Activated naive CD8-positive, alpha-beta T cell treated with anti-CD3 and anti-CD28 coated beads, Interleukin-2, amount 50 U/mL, for 24 hours (primary cell): ENCODE measurements around the gene CALCOCO2.
"Not testable (repeated sequence)": the region's sequence is repeated elsewhere in the genome, so short reads cannot be mapped to it uniquely, and the experiment has no call there.

Experiments
- ATAC-seq: fragments of 150-1000 bp; cut with Tn5 transposase; one replicate; pipeline ENCODE4 v1.10.0; 2021
- DNase-seq: peaks from one replicate; pipeline ENCODE4 v3.0.0; 2021
- H3K27ac Mint-ChIP-seq: one replicate; pipeline ENCODE4 v1.8.0; 2021; ENCODE audit warnings: mild to moderate bottlenecking, mixed read lengths
- H3K27me3 Mint-ChIP-seq: one replicate; pipeline ENCODE4 v1.8.0; 2021; ENCODE audit warnings: mixed read lengths
- H3K36me3 Mint-ChIP-seq: one replicate; pipeline ENCODE4 v1.8.0; 2021; ENCODE audit warnings: low read depth, mixed read lengths
- H3K4me1 Mint-ChIP-seq: one replicate; pipeline ENCODE4 v1.8.0; 2021; ENCODE audit warnings: mixed read lengths
- H3K4me3 Mint-ChIP-seq: one replicate; pipeline ENCODE4 v1.8.0; 2021; ENCODE audit warnings: mild to moderate bottlenecking, moderate library complexity, mixed read lengths
- H3K9me3 Mint-ChIP-seq: one replicate; pipeline ENCODE4 v1.8.0; 2021; ENCODE audit warnings: mixed read lengths

Gene CALCOCO2

GRCh38 chr17:48815311-48815710, 15.5 kb upstream of the CALCOCO2 start:
- no peak for DNase-seq
- H3K4me3 Mint-ChIP-seq, result no peak overlapping the region
- no peak for ATAC-seq
- H3K27me3 Mint-ChIP-seq, result peaks cover 52% of the 10 kb centered on the region
- H3K27ac Mint-ChIP-seq, result no peak overlapping the region
- peaks cover 15% of the 10 kb centered on the region for H3K4me1 Mint-ChIP-seq
- no peaks in the 10 kb centered on the region for H3K36me3 Mint-ChIP-seq
- H3K9me3 Mint-ChIP-seq, result no peaks in the 10 kb centered on the region

- no peaks in the 10 kb centered on the region for H3K9me3 Mint-ChIP-seq
- DNase-seq (no peak), ATAC-seq (no peak)
- peak overlapping the region; percentile 68 for H3K4me3 Mint-ChIP-seq
- H3K27ac Mint-ChIP-seq, result no peak overlapping the region
- peaks cover 58% of the 10 kb centered on the region for H3K27me3 Mint-ChIP-seq
- H3K36me3 Mint-ChIP-seq, result no peaks in the 10 kb centered on the region
- H3K4me1 Mint-ChIP-seq, result peaks cover 15% of the 10 kb centered on the region
Observed at GRCh38 chr17:48816438-48816773, 14.4 kb upstream of the CALCOCO2 start.

- no peak within 1 kb of the TSS for H3K27ac Mint-ChIP-seq
- peaks cover 58% of the 10 kb centered on the region for H3K27me3 Mint-ChIP-seq
- H3K36me3 Mint-ChIP-seq, result no peaks in the 10 kb centered on the region
- peak; percentile 65 for DNase-seq
- H3K9me3 Mint-ChIP-seq, result no peaks in the 10 kb centered on the region
- H3K4me3 Mint-ChIP-seq, result peak within 1 kb of the TSS; percentile 68
- peak; percentile 90 for ATAC-seq
- peaks cover 15% of the 10 kb centered on the region for H3K4me1 Mint-ChIP-seq
Observed at GRCh38 chr17:48816774-48817590, 13.9 kb upstream of the CALCOCO2 start, which contains the start of gene TTLL6. Gene TTLL6 (minus strand): TSS chr17:48817229. CDS start chr17:48817072, 157 bp downstream.

GRCh38 chr17:48818361-48818841, 12.4 kb upstream of the CALCOCO2 start:
- no peaks in the 10 kb centered on the region for H3K36me3 Mint-ChIP-seq
- H3K27ac Mint-ChIP-seq, result no peak overlapping the region
- no peak overlapping the region for H3K4me3 Mint-ChIP-seq
- no peaks in the 10 kb centered on the region for H3K9me3 Mint-ChIP-seq
- H3K4me1 Mint-ChIP-seq, result peaks cover 15% of the 10 kb centered on the region
- DNase-seq, result no peak
- ATAC-seq, result no peak
- peaks cover 62% of the 10 kb centered on the region for H3K27me3 Mint-ChIP-seq

- ATAC-seq (no peak), DNase-seq (no peak)
- Mint-ChIP-seq H3K27me3 (peaks cover 57% of the 10 kb centered on the region), H3K4me1 (peaks cover 14% of the 10 kb centered on the region), H3K27ac (no peak overlapping the region), H3K4me3 (no peak overlapping the region), H3K9me3 (no peaks in the 10 kb centered on the region), H3K36me3 (no peaks in the 10 kb centered on the region)
Observed at GRCh38 chr17:48819466-48819865, 11.4 kb upstream of the CALCOCO2 start.

GRCh38 chr17:48820936-48821335, 9.9 kb upstream of the CALCOCO2 start:
- not testable (repeated sequence) for H3K9me3 Mint-ChIP-seq, H3K4me1 Mint-ChIP-seq, H3K36me3 Mint-ChIP-seq, H3K27ac Mint-ChIP-seq, H3K4me3 Mint-ChIP-seq, DNase-seq, ATAC-seq
- peaks cover 44% of the 10 kb centered on the region for H3K27me3 Mint-ChIP-seq

- H3K4me1 Mint-ChIP-seq, result peaks cover 13% of the 10 kb centered on the region
- H3K27me3 Mint-ChIP-seq, result peaks cover 17% of the 10 kb centered on the region
- no peaks in the 10 kb centered on the region for H3K36me3 Mint-ChIP-seq
- H3K9me3 Mint-ChIP-seq, result no peaks in the 10 kb centered on the region
- DNase-seq (no peak), ATAC-seq (no peak)
- H3K4me3 Mint-ChIP-seq, result no peak overlapping the region
- H3K27ac Mint-ChIP-seq, result no peak overlapping the region
Observed at GRCh38 chr17:48825446-48826381, 5.1 kb upstream of the CALCOCO2 start.

- no peak for DNase-seq
- peak overlapping the region; percentile 95 for H3K27ac Mint-ChIP-seq
- peaks cover 67% of the 10 kb centered on the region for H3K4me1 Mint-ChIP-seq
- H3K4me3 Mint-ChIP-seq, result peak overlapping the region; percentile 95
- H3K36me3 Mint-ChIP-seq, result peaks cover 5% of the 10 kb centered on the region
- no peaks in the 10 kb centered on the region for H3K27me3 Mint-ChIP-seq
- no peak for ATAC-seq
- no peaks in the 10 kb centered on the region for H3K9me3 Mint-ChIP-seq
Observed at GRCh38 chr17:48831549-48831883, 681 bp downstream of the CALCOCO2 start.

- Mint-ChIP-seq H3K9me3 (no peaks in the 10 kb centered on the region), H3K27ac (no peak overlapping the region), H3K36me3 (peaks cover 10% of the 10 kb centered on the region), H3K4me1 (peaks cover 90% of the 10 kb centered on the region), H3K4me3 (no peak overlapping the region), H3K27me3 (no peaks in the 10 kb centered on the region)
- ATAC-seq (no peak), DNase-seq (no peak)
Observed at GRCh38 chr17:48834973-48835372, 4.1 kb downstream of the CALCOCO2 start.

GRCh38 chr17:48835971-48836370, 5.1 kb downstream of the CALCOCO2 start:
- DNase-seq, result no peak
- H3K4me1 Mint-ChIP-seq, result peaks cover 91% of the 10 kb centered on the region
- no peaks in the 10 kb centered on the region for H3K27me3 Mint-ChIP-seq
- no peak overlapping the region for H3K27ac Mint-ChIP-seq
- ATAC-seq, result no peak
- H3K9me3 Mint-ChIP-seq, result no peaks in the 10 kb centered on the region
- H3K36me3 Mint-ChIP-seq, result peaks cover 10% of the 10 kb centered on the region
- H3K4me3 Mint-ChIP-seq, result no peak overlapping the region

GRCh38 chr17:48837458-48837857, 6.6 kb downstream of the CALCOCO2 start:
- H3K36me3 Mint-ChIP-seq, DNase-seq, H3K9me3 Mint-ChIP-seq, H3K27me3 Mint-ChIP-seq: not testable (repeated sequence)
- Mint-ChIP-seq H3K4me1 (peaks cover 94% of the 10 kb centered on the region), H3K27ac (peak overlapping the region; percentile 79), H3K4me3 (peak overlapping the region; percentile 59)
- ATAC-seq, result peak; percentile 58

- no peak for DNase-seq
- ATAC-seq, result no peak
- peaks cover 73% of the 10 kb centered on the region for H3K4me1 Mint-ChIP-seq
Observed at GRCh38 chr17:48840441-48840840, 9.6 kb downstream of the CALCOCO2 start.

GRCh38 chr17:48841395-48841831, 10.6 kb downstream of the CALCOCO2 start:
- Mint-ChIP-seq H3K36me3 (peaks cover 20% of the 10 kb centered on the region), H3K4me1 (peaks cover 64% of the 10 kb centered on the region), H3K27ac (peak overlapping the region; percentile 52), H3K4me3 (peak overlapping the region; percentile 61), H3K9me3 (no peaks in the 10 kb centered on the region), H3K27me3 (no peaks in the 10 kb centered on the region)
- DNase-seq (no peak), ATAC-seq (peak; percentile 91)

More at GRCh38 chr17:48840441-48840840, 9.6 kb downstream of the CALCOCO2 start:
- no peaks in the 10 kb centered on the region for H3K9me3 Mint-ChIP-seq
- H3K27ac Mint-ChIP-seq, result peak overlapping the region; percentile 27
- H3K36me3 Mint-ChIP-seq, result peaks cover 22% of the 10 kb centered on the region
- no peak overlapping the region for H3K4me3 Mint-ChIP-seq
- H3K27me3 Mint-ChIP-seq, result no peaks in the 10 kb centered on the region

- no peak for ATAC-seq
- no peak overlapping the region for H3K4me3 Mint-ChIP-seq
- no peaks in the 10 kb centered on the region for H3K9me3 Mint-ChIP-seq
- H3K36me3 Mint-ChIP-seq, result peaks cover 23% of the 10 kb centered on the region
- H3K27ac Mint-ChIP-seq, result no peak overlapping the region
- H3K27me3 Mint-ChIP-seq, result no peaks in the 10 kb centered on the region
- H3K4me1 Mint-ChIP-seq, result peaks cover 51% of the 10 kb centered on the region
- no peak for DNase-seq
Observed at GRCh38 chr17:48842746-48843145, 11.9 kb downstream of the CALCOCO2 start.
